ENCODE data around the gene IFI6.

GRCh38 chr1:27659497-27660299 lies 12.3 kb downstream of the IFI6 start:
- no peak for TF ChIP-seq CTCF (IDR thresholded peaks at IDR 0.05; ENCODE audit: low read length)
- no peak for TF ChIP-seq EZH2 (IDR thresholded peaks at IDR 0.05; ENCODE audit: borderline replicate concordance, low read length)
